RWPE2 (cell line): Measurements from ENCODE around the gene VENTX.
A peak's percentile ranks its signal among the peaks of the same experiment; 100 is the strongest.

ENCODE experiments used
- ATAC-seq: fragments of 200-7000 bp; cut with Tn5 transposase; 3 replicates; pipeline ENCODE4 v1.9.1; 2021; ENCODE audit warnings: low read depth
- DNase-seq: peaks from one replicate; pipeline ENCODE4 v3.0.0-alpha.2; 2020; ENCODE audit warnings: low spot score
- H3K27ac ChIP-seq: fragments of 450-650 bp; 2 replicates; pipeline ENCODE4 v1.5.1; 2017; ENCODE audit warnings: mild to moderate bottlenecking; ENCODE audit not compliant: poor library complexity, severe bottlenecking
- H3K27me3 ChIP-seq: fragments of 250-450 bp; sonication (Bioruptor Pico); 2 replicates; pipeline ENCODE4 v1.5.1; 2021; ENCODE audit warnings: mild to moderate bottlenecking, moderate library complexity; ENCODE audit not compliant: insufficient read depth, poor library complexity, severe bottlenecking
- H3K36me3 ChIP-seq: fragments of 250-450 bp; sonication (Bioruptor Pico); 2 replicates; pipeline ENCODE4 v1.5.1; 2020; ENCODE audit warnings: low read depth, mild to moderate bottlenecking, moderate library complexity
- H3K4me1 ChIP-seq: fragments of 250-450 bp; sonication (Bioruptor Pico); 2 replicates; pipeline ENCODE4 v1.5.1; 2021; ENCODE audit warnings: mild to moderate bottlenecking, moderate library complexity; ENCODE audit not compliant: insufficient read depth, poor library complexity, severe bottlenecking
- H3K4me3 ChIP-seq: fragments of 250-450 bp; sonication (Bioruptor Pico); 2 replicates; pipeline ENCODE4 v1.5.1; 2021; ENCODE audit warnings: mild to moderate bottlenecking, moderate library complexity; ENCODE audit not compliant: severe bottlenecking
- H3K9me3 ChIP-seq: fragments of 250-450 bp; sonication (Bioruptor Pico); 2 replicates; pipeline ENCODE4 v1.5.1; 2021; ENCODE audit warnings: mild to moderate bottlenecking, moderate library complexity; ENCODE audit not compliant: severe bottlenecking
- TF ChIP-seq, protein P1 (sequence below): fragments of 450-650 bp; IDR thresholded peaks from one replicate; pipeline ENCODE4 v1.5.1; 2017; ENCODE audit warnings: mild to moderate bottlenecking, moderate library complexity; ENCODE audit not compliant: poor library complexity, severe bottlenecking

VENTX gene

DNA sequence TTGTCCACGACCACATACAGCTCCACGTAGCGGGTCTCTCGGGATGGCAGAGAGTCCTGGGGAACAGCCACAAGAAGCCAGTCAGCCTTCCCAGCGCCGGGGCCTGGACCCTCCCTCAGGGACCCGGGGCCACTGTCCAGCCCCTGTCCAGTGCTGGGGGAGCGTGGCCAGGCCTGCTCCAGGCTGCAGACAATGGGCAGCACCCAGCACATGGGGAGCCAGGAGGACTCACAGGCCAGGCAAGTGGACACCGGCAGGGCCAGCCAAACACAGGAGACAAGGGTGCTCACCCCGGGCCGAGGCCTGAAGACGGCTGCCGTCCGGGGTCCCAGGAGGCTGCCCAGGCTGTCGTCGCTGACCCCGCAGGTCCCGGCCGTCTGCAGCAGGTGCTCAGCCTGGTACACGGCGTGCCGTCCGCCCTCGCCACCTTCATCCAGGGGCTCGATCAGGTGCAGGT is 35.3 kb downstream of the VENTX start:
- H3K4me1 ChIP-seq, result peaks cover 25% of the 10 kb centered on the region
- peaks cover 20% of the 10 kb centered on the region for H3K36me3 ChIP-seq
- no peak overlapping the region for H3K27ac ChIP-seq
- TF ChIP-seq, protein P1, sequence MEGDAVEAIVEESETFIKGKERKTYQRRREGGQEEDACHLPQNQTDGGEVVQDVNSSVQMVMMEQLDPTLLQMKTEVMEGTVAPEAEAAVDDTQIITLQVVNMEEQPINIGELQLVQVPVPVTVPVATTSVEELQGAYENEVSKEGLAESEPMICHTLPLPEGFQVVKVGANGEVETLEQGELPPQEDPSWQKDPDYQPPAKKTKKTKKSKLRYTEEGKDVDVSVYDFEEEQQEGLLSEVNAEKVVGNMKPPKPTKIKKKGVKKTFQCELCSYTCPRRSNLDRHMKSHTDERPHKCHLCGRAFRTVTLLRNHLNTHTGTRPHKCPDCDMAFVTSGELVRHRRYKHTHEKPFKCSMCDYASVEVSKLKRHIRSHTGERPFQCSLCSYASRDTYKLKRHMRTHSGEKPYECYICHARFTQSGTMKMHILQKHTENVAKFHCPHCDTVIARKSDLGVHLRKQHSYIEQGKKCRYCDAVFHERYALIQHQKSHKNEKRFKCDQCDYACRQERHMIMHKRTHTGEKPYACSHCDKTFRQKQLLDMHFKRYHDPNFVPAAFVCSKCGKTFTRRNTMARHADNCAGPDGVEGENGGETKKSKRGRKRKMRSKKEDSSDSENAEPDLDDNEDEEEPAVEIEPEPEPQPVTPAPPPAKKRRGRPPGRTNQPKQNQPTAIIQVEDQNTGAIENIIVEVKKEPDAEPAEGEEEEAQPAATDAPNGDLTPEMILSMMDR, result no peak
- ATAC-seq, result no peak
- DNase-seq, result no peak
- no peak overlapping the region for H3K4me3 ChIP-seq
- H3K27me3 ChIP-seq, result no peaks in the 10 kb centered on the region
- H3K9me3 ChIP-seq, result no peaks in the 10 kb centered on the region

DNA sequence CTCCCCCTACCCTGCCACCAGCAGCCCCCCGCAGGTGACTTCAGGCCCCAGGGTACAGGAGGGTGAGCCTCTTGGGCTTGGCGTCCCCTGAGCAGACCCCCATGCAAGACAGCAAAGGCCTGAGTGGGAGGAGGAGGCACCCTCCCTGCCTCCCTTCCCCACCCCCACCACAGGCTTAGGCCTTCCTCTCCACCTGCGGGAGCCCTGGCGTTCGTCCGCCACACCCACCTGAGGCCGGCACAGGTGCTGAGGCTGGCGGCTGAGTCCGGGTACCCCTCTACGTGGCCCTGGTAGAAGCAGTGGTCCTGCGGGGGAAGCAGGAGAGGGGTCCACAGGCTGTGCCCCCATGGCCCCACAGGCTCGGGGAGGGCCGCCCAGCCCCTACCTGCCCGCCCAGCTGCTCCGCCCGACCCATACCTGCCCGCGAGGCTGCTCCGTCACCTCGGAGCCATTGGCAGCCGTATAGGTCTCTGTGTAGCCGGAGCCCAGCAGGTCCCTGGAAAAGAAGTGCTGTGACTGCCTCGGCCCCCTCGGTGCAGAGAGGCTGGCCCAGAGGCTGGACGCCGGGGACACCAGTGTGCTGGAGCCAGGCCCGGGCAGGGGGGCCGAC is 36.0 kb downstream of the VENTX start:
- peaks cover 31% of the 10 kb centered on the region for H3K4me1 ChIP-seq
- no peak for ATAC-seq

DNA sequence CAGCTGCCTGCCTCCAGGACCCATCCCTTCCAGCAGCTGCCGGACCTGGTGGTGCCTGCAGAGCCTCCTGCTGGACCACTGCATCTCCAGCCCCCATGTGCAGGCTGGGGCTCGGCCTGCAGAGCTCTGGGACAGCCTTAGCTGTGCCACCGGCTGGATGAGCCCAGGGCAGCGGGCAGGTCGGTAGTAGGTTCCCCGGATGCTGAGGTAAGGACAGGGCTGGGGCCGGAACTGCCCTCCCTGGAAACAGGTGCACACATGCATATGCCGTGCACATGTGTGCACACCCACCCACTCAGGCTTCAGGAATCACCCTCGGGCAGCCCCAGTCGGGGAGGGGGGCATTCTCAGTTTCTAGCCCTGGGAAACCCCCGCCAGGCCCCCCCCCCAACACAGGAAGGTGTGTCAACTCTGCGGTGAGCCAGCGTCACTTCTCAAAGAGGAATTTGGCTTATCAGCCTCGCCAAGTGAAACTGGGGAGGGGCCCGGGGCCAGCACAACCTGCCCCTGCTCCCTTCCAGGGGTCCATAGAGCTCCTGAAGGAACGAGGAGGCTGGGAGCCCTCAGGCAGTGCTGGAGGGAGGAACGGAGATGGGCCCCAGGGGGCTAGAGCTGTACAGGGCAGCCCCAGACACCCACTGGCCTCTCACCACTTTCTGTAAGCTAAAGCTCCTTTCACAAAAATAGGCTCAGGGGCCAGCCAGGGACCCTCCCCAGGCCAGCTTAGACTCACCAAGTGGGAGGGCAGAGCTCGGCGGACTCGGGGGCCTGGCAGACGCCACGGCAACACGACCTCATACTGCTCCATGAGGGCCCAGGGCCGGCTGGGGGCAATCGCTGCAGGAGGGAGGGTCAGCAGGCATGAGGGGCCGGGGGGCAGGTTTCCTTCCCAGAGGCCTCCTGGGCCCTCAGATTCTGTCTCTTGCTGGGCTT is 37.4 kb downstream of the VENTX start:
- Histone ChIP-seq H3K36me3 (peaks cover 25% of the 10 kb centered on the region), H3K9me3 (no peaks in the 10 kb centered on the region), H3K4me3 (peak overlapping the region; percentile 43), H3K27me3 (no peaks in the 10 kb centered on the region), H3K27ac (peak overlapping the region; percentile 90), H3K4me1 (peaks cover 42% of the 10 kb centered on the region)
- ATAC-seq, result peak; percentile 40
- TF ChIP-seq, protein P1, result no peak
- no peak for DNase-seq

More for the DNA sequence above, 36.0 kb downstream of the VENTX start:
- no peak overlapping the region for H3K27ac ChIP-seq
- TF ChIP-seq, protein P1, result no peak
- DNase-seq, result no peak
- peaks cover 18% of the 10 kb centered on the region for H3K36me3 ChIP-seq
- H3K9me3 ChIP-seq, result no peaks in the 10 kb centered on the region
- H3K4me3 ChIP-seq, result no peak overlapping the region
- no peaks in the 10 kb centered on the region for H3K27me3 ChIP-seq

DNA sequence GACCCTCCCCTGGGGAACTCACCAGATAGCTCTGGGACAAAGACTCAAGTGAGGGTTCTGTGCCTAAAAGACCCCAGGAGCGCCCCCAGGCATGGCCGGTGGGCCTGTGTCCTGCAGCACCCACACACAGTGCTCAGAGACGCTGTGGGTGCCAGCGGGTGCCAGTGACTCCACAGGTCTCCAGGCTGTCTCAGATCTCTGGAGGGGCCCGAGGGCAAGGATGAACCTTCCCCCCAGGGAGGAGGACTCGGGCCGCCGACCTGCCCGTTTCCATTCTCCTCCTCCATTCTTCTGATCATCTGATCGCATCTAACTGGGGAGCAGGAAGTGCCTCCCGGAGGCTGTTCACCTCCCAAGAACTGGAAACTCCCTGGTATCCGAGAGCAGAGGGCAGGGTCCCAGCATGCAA is 38.0 kb downstream of the VENTX start:
- DNase-seq (no peak), ATAC-seq (no peak)
- Histone ChIP-seq H3K4me1 (peaks cover 42% of the 10 kb centered on the region), H3K9me3 (no peaks in the 10 kb centered on the region), H3K36me3 (peaks cover 25% of the 10 kb centered on the region), H3K4me3 (peak overlapping the region; percentile 43), H3K27ac (peak overlapping the region; percentile 90), H3K27me3 (no peaks in the 10 kb centered on the region)
- TF ChIP-seq, protein P1, result no peak

DNA sequence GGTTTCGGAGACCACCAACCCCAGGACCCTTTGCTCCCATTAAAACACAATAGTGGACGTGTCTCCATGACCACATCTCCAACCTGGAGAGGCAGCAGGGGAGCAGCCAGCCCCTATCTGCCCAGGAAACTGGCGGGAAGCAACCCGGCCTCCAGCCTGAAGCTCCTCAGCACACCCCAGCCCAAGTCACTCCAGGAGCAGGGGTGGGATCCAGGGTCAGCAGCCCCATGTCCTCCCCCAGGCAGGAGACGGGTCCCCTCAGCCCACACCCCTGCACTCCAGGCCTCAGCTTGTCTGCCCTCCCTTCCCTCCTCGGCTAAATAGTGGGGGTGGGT is 38.4 kb downstream of the VENTX start:
- ATAC-seq (no peak), DNase-seq (no peak)
- TF ChIP-seq, protein P1, result no peak
- H3K4me1 ChIP-seq, result peaks cover 42% of the 10 kb centered on the region
- no peaks in the 10 kb centered on the region for H3K9me3 ChIP-seq
- peaks cover 25% of the 10 kb centered on the region for H3K36me3 ChIP-seq
- H3K27ac ChIP-seq, result peak overlapping the region; percentile 90
- H3K27me3 ChIP-seq, result no peaks in the 10 kb centered on the region
- peak overlapping the region; percentile 43 for H3K4me3 ChIP-seq
